HS-5 (cell line): ENCODE data around the gene TBC1D32.
"Not testable (repeated sequence)": the region's sequence is repeated elsewhere in the genome, so short reads cannot be mapped to it uniquely, and the experiment has no call there.

Experiments
- DNase-seq: peaks from one replicate; pipeline ENCODE4 v3.0.0-alpha.2; 2012; ENCODE audit warnings: low read depth

The TBC1D32 gene

GRCh38 chr6:121216928-121217327 is 117.4 kb downstream of the TBC1D32 start:
- peak; percentile 26 for DNase-seq

GRCh38 chr6:121213341-121213740 is 120.9 kb downstream of the TBC1D32 start:
- not testable (repeated sequence) for DNase-seq

- no peak for DNase-seq
Observed at GRCh38 chr6:121210943-121211342, 123.3 kb downstream of the TBC1D32 start.

- DNase-seq = no peak
Observed at GRCh38 chr6:121205569-121205968, 128.7 kb downstream of the TBC1D32 start.

- DNase-seq = no peak
Observed at GRCh38 chr6:121201105-121201504, 133.2 kb downstream of the TBC1D32 start.

- not testable (repeated sequence) for DNase-seq
Observed at GRCh38 chr6:121196042-121196441, 138.2 kb downstream of the TBC1D32 start.

GRCh38 chr6:121190122-121190521 is 144.2 kb downstream of the TBC1D32 start:
- no peak for DNase-seq

- no peak for DNase-seq
Observed at GRCh38 chr6:121188356-121188755, 145.9 kb downstream of the TBC1D32 start.

- no peak for DNase-seq
Observed at GRCh38 chr6:121187833-121188200, 146.5 kb downstream of the TBC1D32 start.

GRCh38 chr6:121187200-121187832 is 147.0 kb downstream of the TBC1D32 start:
- no peak for DNase-seq

- DNase-seq = no peak
Observed at GRCh38 chr6:121183742-121184141, 150.5 kb downstream of the TBC1D32 start.

GRCh38 chr6:121175827-121176226 is 158.5 kb downstream of the TBC1D32 start:
- no peak for DNase-seq

- DNase-seq = not testable (repeated sequence)
Observed at GRCh38 chr6:121172451-121172850, 161.8 kb downstream of the TBC1D32 start.

- DNase-seq = no peak
Observed at GRCh38 chr6:121171879-121172278, 162.4 kb downstream of the TBC1D32 start.

- DNase-seq = no peak
Observed at GRCh38 chr6:121161886-121162285, 172.4 kb downstream of the TBC1D32 start.

GRCh38 chr6:121160276-121160675 is 174.0 kb downstream of the TBC1D32 start:
- DNase-seq = no peak

GRCh38 chr6:121158891-121159290 is 175.4 kb downstream of the TBC1D32 start:
- no peak for DNase-seq

- no peak for DNase-seq
Observed at GRCh38 chr6:121158438-121158837, 175.8 kb downstream of the TBC1D32 start.

GRCh38 chr6:121157906-121158305 is 176.4 kb downstream of the TBC1D32 start:
- no peak for DNase-seq

GRCh38 chr6:121143476-121143875 is 190.8 kb downstream of the TBC1D32 start:
- no peak for DNase-seq

GRCh38 chr6:121142093-121142492 is 192.2 kb downstream of the TBC1D32 start:
- no peak for DNase-seq

GRCh38 chr6:121135425-121135824 is 198.9 kb downstream of the TBC1D32 start:
- DNase-seq = no peak

GRCh38 chr6:121134922-121135321 is 199.4 kb downstream of the TBC1D32 start:
- no peak for DNase-seq

- no peak for DNase-seq
Observed at GRCh38 chr6:121124600-121124999, 209.7 kb downstream of the TBC1D32 start.
